HUDEP-2 (cell line): ENCODE results near the gene NCDN.

ENCODE experiments used
- DNase-seq, 76 experiments: peaks; one replicate each; lab custom pipeline; 2025; ENCODE audit not compliant: unreplicated experiment in 76 of 76; lab: John Stamatoyannopoulos, UW

NCDN gene

DNA sequence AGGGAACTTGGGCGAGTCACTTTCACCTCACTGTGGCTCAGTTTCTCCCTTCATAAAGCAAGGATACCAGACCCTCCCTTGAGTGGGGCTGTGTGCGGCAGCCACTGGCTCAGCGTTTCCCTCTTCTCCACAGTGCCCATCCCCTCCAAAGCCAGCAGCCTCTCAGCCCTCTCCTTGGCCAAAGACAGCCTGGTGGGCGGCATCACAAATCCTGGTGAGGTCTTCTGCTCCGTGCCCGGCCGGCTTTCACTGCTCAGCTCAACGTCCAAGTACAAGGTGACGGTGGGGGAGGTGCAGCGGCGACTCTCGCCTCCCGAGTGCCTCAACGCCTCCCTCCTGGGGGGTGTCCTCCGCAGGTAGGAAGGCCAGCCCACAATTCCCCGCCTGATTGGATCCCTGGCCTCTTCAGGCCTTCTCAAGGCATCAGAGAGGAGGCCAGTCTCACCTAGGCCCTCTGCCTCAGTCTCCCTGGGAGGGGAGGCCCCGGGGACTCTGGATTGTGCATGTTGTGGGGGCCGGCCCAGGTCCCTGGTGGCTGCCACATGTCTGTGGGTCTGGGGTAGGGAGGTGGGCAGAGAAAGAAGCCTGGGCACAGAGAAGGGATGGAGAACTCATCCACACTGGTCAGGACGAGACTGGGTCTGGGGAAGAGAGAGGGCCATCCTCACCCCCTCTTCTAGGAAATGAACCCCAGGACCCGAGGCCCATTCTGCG is 30.8 kb downstream of the NCDN start:
- DNase-seq: no peak

DNA sequence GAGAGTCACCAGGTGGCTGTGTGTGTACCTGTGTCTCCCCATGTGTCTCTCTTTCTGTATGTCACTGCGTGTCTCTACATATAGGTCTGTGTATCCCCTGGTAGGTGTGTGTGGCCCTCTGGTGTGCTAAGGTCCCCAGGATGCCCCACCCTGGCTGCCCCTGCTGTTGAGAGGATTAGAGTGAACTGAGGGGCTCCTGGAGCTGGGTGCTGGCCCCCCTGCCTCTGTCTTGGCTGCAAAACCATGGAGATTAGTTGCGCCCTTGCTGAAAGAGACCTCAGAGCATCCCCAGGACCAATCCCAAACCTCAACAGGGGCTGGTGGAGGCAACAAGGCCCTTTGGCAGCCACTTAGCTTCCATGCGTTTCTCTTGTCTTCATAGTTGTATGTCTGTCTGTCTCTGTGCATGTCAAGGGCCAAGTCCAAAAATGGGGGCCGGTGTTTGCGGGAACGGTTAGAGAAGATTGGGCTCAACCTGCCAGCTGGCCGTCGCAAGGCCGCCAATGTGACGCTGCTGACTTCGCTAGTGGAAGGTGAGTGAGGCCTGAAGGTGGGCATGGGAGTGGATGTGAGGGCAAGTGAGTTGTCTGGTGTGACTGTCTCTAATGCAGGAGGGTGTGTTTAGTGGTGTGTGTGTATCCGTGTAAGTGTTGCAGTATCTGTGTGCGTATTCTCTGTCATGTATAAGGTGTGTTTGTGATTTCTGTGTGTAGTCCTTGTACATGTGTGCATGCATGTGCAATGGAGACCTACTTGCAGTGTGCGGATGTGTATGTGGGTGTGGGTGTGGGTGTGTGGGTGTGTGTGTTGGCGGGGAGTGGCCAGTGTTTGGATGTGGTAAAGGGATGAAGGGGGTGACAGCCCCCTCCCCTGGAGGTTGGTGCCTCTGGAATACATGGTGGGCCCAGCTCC is 32.2 kb downstream of the NCDN start:
- DNase-seq: no peak

DNA sequence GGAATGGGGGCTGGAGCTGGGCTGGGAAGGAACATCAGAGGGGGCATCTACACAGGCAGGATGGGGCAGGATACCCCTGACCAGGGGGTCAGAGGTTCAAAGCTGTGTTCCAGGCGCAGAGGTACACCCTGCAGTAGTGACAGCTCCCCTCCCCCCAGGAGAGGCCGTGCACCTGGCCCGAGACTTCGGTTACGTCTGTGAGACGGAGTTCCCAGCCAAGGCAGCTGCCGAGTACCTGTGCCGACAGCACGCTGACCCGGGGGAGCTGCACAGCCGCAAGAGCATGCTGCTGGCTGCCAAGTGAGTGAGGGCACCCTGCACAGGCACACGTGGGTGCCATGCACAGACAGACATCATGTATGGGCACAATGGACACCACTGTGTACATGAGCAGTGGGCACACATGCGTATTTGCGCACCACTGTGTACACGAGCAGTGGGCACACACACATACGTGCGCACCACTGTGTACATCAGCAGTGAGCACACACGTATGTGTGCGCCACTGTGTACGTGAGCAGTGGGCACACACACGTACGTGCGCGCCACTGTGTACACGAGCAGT is 33.0 kb downstream of the NCDN start:
- no peak for DNase-seq

DNA sequence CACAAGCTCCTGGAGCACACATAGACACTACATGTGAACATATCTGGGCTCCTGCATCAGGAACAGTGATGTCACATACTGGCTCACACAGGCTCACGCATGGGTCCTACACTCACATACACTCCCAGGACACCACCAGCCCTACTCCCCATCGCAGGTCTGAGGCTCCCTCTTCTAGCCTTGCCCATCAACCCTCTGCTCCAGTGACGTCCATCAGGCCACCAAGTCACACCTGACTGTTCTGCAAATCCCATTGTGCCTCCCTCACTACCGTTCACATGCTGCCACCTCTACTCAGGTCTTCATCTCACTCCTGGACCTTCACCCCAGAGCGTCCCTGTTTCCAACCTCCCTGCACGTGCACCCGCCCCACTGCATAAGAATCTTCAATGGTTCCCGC is 33.6 kb downstream of the NCDN start:
- DNase-seq: no peak

DNA sequence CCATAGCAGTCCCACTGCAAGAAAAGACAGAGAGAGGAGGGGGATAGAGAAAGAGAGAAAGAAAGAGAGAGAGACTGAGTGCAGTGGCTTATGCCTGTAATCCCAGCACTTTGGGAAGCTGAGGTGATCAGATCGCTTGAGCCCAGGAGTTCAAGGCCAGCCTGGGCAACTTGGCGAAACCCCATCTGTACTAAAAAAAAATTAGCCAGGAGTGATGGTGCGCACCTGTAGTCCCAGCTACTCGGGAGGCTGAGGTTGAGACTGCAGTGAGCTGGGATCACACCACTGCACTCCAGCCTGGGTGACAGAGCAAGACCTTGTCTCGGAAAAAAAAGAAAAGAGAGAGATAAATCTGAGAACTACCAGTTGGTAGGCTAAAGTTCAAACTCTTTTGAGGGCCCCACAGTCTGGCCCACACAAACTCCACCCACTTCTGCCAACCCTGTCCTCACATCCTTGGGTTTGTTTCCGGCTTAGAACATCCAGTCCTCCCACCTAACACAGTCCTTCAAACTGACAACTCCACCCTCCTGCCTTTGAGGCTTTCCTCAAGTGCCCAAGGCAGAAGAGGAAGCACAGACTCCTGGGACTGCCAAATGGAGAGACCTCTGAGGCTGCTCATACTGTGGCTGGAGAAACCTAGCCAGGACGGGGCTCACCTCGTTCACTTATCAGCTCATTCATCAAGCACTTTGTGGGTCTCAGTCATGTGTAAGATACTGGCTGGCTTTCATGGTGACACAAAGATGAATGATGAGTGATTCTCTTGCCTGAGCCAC is 35.6 kb downstream of the NCDN start:
- peak in 11 of 76 experiments; percentile 2 to 35 (median 12) for DNase-seq

DNA sequence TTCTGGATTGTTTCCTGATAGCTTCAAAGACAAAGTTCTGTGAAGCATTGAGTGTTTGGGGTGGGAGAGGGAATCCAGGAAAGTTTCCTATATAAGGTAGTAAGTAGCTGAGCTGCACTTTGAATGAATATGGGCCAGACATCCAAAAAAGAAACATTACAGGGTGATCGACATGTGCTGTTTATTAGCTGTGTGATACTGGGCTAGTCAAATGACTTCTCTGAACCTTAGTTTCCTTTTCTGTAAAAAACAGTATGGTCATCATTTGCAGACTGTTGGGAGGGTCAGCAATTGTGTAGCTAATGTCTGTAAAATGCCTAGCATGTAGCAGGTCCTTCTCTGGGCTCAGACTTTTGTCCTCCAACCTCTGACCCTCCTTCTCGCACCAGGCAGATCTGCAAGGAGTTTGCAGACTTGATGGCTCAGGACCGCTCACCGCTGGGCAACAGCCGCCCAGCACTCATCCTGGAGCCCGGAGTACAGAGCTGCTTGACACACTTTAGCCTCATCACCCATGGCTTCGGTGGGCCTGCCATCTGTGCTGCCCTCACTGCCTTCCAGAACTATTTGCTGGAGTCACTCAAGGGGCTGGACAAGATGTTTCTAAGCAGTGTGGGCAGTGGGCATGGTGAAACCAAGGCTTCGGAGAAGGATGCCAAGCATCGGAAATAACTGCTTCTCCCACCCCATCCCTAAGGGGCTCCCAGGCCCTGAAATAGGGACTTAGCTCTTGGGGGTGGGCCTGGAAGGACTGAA is 36.6 kb downstream of the NCDN start:
- no peak for DNase-seq

DNA sequence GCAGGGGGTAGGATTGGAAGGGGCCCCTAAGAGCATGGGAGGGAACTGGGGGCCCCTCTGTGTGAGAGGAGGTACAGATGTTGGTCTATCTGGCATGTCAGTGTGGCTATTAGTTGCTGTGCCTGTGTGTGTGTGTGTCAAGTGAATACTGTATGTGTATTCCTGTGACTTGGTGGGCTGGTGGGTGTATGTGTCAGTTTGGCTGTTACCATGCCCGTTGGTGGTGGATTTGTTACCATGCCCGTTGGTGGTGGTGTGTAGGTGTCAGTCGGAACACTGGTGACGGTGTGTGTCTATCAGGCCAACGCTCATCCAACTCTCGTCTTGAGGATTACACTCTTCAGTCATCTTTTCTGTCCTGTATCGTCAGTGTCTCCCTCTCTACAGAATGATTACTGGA is 38.1 kb downstream of the NCDN start:
- no peak for DNase-seq

DNA sequence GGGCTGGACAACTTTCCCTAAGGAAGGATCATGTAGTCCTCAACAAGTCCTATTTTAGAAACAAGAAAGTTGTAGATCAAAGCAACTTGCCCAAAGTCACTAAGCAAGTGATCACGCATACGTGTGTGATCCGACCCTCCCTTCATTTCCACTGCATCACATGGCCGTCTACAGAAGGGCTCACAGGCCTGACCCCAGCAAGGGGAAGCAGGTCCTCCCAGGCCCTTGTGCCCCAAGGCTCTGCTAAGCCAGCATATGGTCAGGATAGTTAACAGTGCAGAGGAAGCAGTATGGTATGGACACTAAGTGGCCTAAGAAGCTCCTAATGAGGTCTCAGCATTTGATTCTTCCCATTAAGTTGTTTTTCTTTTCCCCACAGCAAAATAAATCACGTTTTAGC is 40.3 kb downstream of the NCDN start:
- DNase-seq: no peak

DNA sequence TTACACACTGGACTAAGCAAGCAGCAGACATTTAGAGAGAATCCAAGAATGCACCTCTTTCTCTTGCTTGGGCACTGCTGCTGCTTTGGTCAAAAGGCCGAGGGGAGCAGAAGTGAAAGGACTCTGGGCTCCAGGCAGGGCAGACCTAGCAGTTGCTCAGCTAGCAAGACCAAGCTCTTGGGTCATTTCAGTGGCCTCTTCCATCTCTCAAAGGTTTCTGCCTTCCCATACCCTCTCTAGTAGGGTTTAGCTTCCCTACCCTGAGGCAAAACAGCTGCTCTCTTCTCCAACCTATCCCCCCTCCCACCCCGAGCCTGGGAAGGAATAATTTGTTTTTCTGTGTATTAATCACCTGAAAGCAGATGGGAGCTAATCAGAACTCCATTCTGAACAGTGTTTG is 41.3 kb downstream of the NCDN start:
- DNase-seq: no peak

DNA sequence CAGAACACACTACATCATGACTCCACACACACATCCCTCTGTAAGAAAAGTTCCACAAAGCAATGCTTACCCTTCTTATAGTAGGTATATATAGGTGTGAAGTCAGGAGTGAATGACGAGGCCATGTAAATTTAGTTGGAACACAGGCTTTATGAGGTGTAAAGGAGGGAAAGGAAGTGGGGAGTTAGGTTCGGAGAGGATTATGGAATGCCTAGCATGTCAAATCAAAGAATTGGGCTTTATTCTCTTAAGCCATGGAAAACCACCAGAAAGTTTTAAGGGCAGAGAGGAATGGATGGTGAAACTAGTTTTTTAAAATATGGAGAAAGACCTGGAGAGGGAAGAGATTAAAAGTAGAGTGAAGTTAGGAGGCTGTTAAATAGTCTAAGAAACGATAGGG is 41.8 kb downstream of the NCDN start:
- DNase-seq: no peak

DNA sequence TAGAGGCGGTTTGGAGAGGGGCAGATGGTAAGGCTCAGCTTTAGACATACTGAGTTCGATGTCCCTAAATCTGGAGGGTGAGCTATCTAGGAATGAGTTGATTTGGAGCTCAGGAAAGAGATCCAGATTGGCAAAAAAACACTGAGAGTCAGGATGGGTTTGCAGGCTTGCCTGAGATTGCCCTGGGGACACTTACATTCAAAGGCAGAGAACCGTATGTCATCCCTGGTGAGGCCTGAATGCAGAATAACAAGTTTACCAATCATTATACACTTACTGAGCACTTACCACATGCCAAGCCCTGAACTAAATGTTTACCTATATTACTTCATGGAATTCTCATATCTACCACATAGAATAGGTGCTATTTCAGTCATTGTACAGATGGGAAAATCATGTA is 43.0 kb downstream of the NCDN start:
- no peak for DNase-seq

DNA sequence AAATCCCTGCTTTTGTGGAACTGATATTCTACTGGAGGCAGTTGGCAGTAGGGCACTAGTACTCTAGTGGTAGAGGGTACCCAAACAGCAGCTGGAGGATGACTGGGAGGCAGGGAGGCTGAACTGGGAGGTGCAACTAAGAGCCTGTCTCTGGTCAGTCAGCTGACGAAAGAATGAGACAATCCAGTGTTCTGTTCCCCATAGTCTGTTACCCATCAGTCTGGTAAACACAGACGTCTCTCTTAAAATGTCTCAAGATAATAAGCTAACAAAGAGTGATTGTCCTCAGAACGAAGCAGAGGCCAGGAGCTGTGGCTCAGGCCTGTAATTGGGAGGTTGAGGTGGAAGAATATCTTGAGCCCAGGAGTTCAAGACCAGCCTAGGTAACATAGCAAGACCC is 45.9 kb downstream of the NCDN start:
- DNase-seq: no peak

DNA sequence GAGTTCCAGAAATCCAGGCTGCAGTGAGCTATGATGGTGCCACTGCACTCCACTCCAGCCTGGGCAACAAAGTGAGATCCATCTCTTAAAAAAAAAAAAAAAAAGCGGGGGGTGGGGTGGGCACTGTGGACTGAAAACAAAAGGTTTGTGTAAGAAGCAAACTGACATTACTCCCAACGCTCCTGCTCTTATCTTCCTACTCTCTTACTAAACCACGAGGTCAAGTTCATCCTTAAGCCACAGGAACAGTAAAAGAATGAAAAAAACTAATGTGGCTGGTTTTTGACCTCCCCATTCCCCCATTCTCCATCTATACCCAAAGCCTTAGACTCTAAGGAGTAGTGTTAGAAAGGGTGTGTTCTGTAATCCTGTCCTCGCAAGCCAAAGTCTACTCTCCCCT is 46.3 kb downstream of the NCDN start:
- DNase-seq: no peak

DNA sequence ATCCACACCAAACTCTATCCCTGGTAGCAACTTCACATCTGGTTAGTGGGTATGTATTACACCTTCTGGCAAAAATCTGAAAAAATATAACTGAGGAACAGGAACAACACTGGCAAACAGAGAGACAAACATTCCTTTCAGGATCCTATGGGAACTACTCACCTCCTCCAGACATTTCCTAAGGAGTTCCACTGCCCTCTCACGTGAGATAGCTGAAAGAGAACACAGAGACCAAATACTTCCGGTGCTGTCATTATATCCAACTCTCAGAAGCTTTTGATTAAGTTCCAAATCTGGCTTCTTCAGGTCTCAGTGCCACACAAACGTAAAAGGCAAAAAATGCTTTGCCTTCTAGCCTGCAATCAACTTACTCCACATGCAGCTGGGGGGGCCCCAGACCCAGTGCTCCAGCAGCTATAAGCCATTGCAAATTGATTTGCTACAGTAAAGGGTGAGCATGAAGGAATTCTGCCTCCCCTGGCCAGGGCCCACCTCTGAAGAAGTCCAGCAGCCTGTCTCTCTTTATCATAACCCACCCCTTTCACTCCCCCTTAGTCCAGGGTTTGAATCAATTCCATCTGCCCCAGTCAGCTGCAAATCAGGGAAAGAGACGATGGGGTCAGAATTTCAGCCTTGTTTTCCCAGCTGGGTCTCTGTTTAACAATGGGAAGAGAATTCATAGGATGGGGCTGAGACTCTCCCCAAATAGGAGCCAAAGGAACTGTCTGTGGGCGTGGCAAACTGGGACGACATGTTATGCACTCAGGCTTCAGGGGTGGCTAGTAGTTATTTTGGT is 47.7 kb downstream of the NCDN start:
- no peak for DNase-seq

DNA sequence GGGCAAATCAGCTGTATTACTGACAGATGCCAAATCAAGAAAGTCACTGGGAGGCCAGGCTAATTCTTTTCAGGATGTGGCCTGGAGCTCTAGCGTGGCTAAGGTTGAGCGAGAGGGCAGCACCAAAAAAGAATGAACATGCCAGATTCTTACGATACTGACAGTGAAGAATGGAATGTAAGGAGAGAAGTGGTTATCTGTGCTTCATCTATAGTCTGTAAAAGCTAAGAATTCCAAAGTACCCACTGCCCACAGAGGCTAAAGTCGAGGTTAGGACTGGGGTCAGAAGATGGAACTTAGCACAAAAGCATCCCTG is 48.2 kb downstream of the NCDN start:
- DNase-seq: no peak

DNA sequence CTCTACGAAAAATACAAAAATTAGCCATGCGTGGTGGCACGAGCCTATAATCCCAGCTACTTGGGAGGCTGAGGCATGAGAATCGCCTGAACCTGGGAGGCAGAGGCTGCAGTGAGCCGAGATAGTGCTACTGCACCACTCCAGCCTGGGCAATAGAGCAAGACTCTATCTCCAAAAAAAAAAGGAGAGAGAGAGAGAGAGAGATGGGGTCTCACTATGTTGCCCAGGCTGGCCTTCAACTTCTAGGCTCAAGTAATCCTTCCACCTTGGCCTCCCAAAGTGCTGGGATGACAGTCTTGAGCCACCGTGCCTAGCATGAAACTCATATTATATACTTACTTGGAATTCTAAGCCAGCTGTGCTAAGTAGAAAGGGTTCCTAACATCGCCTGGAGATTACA is 54.1 kb downstream of the NCDN start:
- no peak for DNase-seq

DNA sequence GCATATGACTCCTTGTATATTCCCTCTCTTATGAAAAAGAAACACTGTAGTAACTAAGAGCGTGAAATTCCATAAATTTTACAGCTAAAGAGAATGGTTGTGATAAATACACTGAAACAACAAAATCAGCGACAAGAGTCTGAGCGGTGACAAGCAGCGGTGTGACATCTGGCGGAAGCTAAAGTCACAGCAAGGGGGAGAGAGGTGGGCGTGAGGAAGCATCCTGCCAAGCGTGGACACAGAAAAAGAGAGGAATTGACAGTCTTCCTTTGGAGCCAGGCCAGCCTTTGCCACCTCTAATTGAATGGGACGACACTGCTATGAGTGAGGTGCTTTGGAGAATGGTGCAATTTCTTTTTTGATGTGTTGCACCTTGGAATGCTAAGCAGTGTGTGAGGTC is 57.8 kb downstream of the NCDN start:
- no peak for DNase-seq
